GM21367 (cell line): ENCODE results near the gene INTS6.

Experiments used
- ATAC-seq: cut with Tn5 transposase; IDR thresholded peaks from one replicate; pipeline ENCODE4 v1.9.1; 2021; ENCODE audit not compliant: unreplicated experiment

INTS6 gene

GRCh38 chr13:51324714-51325420, 128.0 kb downstream of the INTS6 start:
- ATAC-seq: no peak

- no peak for ATAC-seq
Observed at GRCh38 chr13:51323824-51324511, 128.9 kb downstream of the INTS6 start.

- ATAC-seq: no peak
Observed at GRCh38 chr13:51322826-51323225, 130.0 kb downstream of the INTS6 start.

DNA sequence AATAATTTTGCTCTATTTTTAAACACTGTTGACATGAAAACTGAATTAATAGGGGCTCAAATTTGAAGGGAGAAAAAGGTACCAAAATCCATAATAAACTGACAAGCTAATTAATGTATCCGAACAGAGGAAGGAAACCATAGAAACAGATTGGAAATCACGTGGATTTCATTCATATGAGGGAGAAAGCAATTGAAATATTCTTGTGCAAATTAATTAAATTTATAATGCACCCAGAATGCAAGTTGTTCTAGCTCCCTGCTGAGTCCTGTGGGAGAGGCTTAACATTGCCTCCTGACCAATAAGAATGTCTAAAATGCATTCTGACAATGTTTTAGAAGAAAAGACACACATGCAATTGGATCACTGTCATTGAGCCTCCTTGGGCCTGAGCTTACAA, 131.0 kb downstream of the INTS6 start:
- no peak for ATAC-seq

DNA sequence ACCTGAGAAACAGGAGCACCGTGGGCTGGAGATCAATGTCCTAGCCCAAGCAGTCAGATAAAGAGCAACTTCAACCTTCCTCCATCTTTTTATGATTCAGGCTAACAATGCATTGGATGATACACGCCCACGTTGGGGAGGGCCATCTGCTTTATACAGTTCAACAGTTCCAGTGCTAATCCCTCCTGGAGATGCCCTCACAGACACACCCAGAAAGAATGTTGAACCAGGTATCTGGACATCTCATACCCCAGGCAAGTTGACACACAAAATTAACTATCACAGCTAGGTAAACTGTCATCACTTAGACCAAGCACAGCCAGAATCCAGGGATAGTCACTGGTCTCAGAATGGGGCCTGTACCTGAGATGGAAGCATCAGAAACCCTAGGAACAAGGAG, 134.0 kb downstream of the INTS6 start:
- no peak for ATAC-seq

- ATAC-seq: no peak
Observed at GRCh38 chr13:51318015-51318414, 134.8 kb downstream of the INTS6 start.

DNA sequence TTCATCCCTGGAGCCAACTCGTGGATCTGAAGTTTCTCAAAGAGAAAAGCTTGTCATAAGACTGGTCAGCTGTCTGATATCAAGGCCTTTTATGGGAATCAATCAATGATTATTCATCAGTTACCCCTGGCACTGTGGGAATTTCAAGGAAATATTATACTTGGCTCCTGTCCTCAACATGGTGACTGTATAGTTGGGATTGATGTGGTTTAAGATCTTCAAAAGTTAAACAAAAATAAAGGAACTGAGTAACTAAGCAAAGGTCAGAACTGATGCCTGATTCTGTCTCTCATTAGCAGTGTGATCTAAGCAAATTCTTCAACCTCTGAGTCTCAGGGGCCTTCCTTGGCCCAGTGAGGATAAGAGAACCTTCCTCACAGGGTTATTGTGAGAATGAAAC, 135.6 kb downstream of the INTS6 start:
- no peak for ATAC-seq

DNA sequence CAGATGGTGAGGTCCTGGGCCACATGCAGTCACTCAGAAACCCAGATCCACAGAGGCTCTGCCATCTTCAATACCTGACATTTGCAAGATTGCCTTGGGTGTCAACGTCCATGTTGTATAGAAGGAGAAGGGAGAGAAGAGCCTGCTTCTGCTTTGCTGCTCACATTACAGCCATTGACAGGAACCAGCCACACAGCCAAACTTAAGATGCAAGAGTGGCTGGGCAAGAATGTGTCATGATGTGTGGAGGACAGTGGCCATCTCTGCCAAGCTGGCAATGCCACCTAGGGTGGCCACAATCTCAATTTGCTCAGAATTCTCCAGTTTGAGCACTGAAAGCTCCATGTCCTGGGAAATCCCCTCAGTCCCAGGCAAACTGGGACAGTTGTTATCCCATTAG, 139.2 kb downstream of the INTS6 start:
- ATAC-seq: no peak

DNA sequence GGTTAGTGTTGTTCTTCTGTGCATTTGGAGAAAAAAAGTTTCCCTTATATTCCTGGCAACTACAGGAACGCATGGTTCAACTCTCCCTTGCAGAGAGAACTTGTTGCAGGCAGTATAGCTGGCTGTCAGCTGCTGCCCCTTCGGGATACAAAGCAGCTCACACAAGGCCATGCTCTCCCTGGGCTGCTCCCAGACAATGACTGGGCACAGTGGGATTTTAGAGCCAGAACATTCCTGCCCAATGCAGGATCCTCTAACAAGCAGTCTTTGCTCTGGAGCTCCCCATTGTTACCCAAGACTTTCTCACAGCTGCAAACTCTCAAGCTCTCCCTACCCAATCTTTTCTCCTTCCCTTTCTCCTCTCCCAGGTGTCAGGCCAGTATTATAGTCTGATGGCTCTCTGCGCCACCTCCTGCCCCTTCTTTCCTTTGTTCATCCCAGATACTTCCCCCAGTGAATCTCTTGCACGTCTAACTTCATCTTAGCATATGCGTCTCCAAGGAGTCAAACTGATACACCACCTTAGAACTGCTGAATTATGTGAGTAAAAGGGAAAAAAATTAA, 140.8 kb downstream of the INTS6 start:
- no peak for ATAC-seq
